Femur (tissue), 1 donor: ENCODE data around the gene FAM3B.
"Not testable (repeated sequence)": the region's sequence is repeated elsewhere in the genome, so short reads cannot be mapped to it uniquely, and the experiment has no call there.

Experiments used
- DNase-seq: peaks from one replicate; pipeline ENCODE4 v3.0.0-alpha.2; 2017

FAM3B gene

GRCh38 chr21:41316200-41317062 is at the start of gene FAM3B:
Gene FAM3B (plus strand): TSS chr21:41316801. CDS start chr21:41316880, 79 bp downstream.
- no peak for DNase-seq

GRCh38 chr21:41267346-41267745 is 49.3 kb upstream of the FAM3B start:
- no peak for DNase-seq

- DNase-seq, result no peak
Measured at GRCh38 chr21:41269535-41269934, 47.1 kb upstream of the FAM3B start.

- DNase-seq, result no peak
Measured at GRCh38 chr21:41277196-41277595, 39.4 kb upstream of the FAM3B start.

GRCh38 chr21:41277846-41278245 is 38.8 kb upstream of the FAM3B start:
- no peak for DNase-seq

- DNase-seq, result no peak
Measured at GRCh38 chr21:41280115-41280919, 36.3 kb upstream of the FAM3B start.

GRCh38 chr21:41282412-41282811 is 34.2 kb upstream of the FAM3B start:
- DNase-seq, result no peak

GRCh38 chr21:41283211-41283818 is 33.3 kb upstream of the FAM3B start:
- peak; percentile 62 for DNase-seq

- DNase-seq, result no peak
Measured at GRCh38 chr21:41289431-41289830, 27.2 kb upstream of the FAM3B start.

- no peak for DNase-seq
Measured at GRCh38 chr21:41290106-41290799, 26.3 kb upstream of the FAM3B start.

- no peak for DNase-seq
Measured at GRCh38 chr21:41294548-41295231, 21.9 kb upstream of the FAM3B start.

GRCh38 chr21:41295721-41296254 is 20.8 kb upstream of the FAM3B start:
- DNase-seq, result no peak

GRCh38 chr21:41302976-41303375 is 13.6 kb upstream of the FAM3B start:
- no peak for DNase-seq

GRCh38 chr21:41304068-41304720 is 12.4 kb upstream of the FAM3B start:
- DNase-seq, result no peak

- DNase-seq, result no peak
Measured at GRCh38 chr21:41307219-41307618, 9.4 kb upstream of the FAM3B start.

- DNase-seq, result not testable (repeated sequence)
Measured at GRCh38 chr21:41313285-41314164, 3.1 kb upstream of the FAM3B start.

GRCh38 chr21:41315726-41316125 is 875 bp upstream of the FAM3B start:
- no peak for DNase-seq

GRCh38 chr21:41317063-41317392 is 427 bp downstream of the FAM3B start:
- DNase-seq, result no peak

- DNase-seq, result no peak
Measured at GRCh38 chr21:41317458-41317857, 857 bp downstream of the FAM3B start.

GRCh38 chr21:41318218-41318617 is 1.6 kb downstream of the FAM3B start:
- no peak for DNase-seq

GRCh38 chr21:41319273-41319672 is 2.7 kb downstream of the FAM3B start:
- no peak for DNase-seq
